DOHH2 (cell line): ENCODE measurements around the gene ARHGAP44.

Experiments
- CTCF ChIP-seq: fragments of 200-600 bp; sonication (generic); IDR thresholded peaks from one replicate; pipeline ENCODE4 v1.5.1; 2014; ENCODE audit warnings: antibody characterized with exemption, mild to moderate bottlenecking, low read depth, low read length; ENCODE audit not compliant: poor library complexity, severe bottlenecking
- EZH2phosphoT487 ChIP-seq: fragments of 200-600 bp; sonication (generic); IDR thresholded peaks from 2 replicates; pipeline ENCODE4 v1.6.1; 2017; ENCODE audit warnings: borderline replicate concordance, mild to moderate bottlenecking, antibody characterized with exemption, low read length, moderate library complexity, mixed read lengths

DNA sequence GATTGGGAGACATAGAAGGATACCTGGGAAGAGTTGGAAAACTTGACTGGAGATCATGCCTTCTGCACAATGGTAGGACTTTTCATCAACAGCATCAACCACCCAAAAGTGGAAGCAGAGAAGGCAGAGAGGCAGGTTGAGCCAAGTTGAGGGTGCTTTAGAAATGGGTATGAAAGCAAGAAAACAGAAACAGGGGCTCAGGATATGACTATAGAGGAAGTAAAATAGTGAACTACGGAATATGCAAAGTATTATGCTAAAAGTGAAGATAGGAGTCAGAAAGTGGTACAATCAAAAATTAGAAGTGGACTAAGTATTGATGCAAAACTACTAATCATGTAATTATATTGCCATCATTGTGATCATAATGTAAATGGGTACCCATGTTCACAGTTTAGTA, 16.1 kb upstream of the ARHGAP44 start:
- no peak for TF ChIP-seq EZH2phosphoT487
- TF ChIP-seq CTCF = no peak
